ENCODE data around the gene RHBDD2. TPM values are rescaled to one million over a fixed set of nuclear protein-coding genes. Genes with fewer than 3 reads are reported as not detected.
"Not testable (repeated sequence)": the region's sequence is repeated elsewhere in the genome, so short reads cannot be mapped to it uniquely, and the experiment has no call there.

The RHBDD2 gene
- total RNA-seq, 2 donors from 2014 or later = 51.6 to 68.9 TPM

GRCh38 chr7:75880242-75880641, 1.4 kb downstream of the RHBDD2 start:
- 92 to 96% methylated on average over 4 of the region's 4 CpGs for WGBS, 2 experiments (ENCODE audit: insufficient coverage in 1 of 2, insufficient read length in 1 of 2)
- Mint-ChIP-seq H3K4me1 (peaks cover 32% of the 10 kb centered on the region), H3K27ac (no peak overlapping the region), H3K27me3 (ENCODE audit: insufficient read depth) (no peaks in the 10 kb centered on the region), H3K4me3 (peak overlapping the region; percentile 88), H3K36me3 (ENCODE audit: low read depth) (peaks cover 48% of the 10 kb centered on the region), H3K9me3 (no peaks in the 10 kb centered on the region)
- no peaks in the 10 kb centered on the region for H3K27me3 ChIP-seq (ENCODE audit: control insufficient read depth, insufficient read depth, low read length, poor library complexity, severe bottlenecking)
- no peak for TF ChIP-seq CTCF (conservative IDR thresholded peaks at IDR 0.05)
- H3K4me3 ChIP-seq (ENCODE audit: low read length) = peak overlapping the region; percentile 92
- H3K4me1 ChIP-seq (ENCODE audit: control insufficient read depth, insufficient read depth, low read length) = peaks cover 3% of the 10 kb centered on the region
- no peak for DNase-seq
- H3K9ac ChIP-seq (ENCODE audit: extremely low read depth, low read length, poor library complexity, severe bottlenecking) = peak overlapping the region; percentile 82
- H3K27ac ChIP-seq (ENCODE audit: low read depth, low read length) = no peak overlapping the region
- H3K36me3 ChIP-seq (ENCODE audit: control insufficient read depth, insufficient read depth, low read length) = peaks cover 47% of the 10 kb centered on the region
- H3K9me3 ChIP-seq (ENCODE audit: control insufficient read depth, low read length) = no peaks in the 10 kb centered on the region

DNA sequence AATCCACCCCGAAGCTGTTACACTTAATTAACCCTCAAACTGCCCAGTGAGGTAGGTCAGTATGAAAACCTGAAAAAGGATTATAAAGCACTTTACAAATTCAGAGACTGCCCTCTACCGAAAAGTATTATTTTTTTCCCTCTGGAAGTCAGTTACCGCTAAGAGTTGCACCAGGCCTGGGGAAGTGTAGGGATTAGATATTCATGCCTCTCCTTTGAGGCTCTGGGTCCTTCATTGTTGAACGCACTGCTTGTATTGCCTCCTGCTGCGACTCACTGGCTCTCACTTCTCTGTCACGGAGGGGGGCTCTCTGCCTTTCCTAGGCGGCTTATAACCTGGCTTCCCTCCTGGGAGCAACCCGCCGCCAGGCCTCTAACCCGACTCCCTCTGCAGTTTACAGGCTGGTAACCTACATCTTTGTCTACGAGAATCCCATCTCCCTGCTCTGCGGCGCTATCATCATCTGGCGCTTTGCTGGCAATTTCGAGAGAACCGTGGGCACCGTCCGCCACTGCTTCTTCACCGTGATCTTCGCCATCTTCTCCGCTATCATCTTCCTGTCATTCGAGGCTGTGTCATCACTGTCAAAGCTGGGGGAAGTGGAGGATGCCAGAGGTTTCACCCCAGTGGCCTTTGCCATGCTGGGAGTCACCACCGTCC, 2.7 kb downstream of the RHBDD2 start:
- peak overlapping the region; percentile 10 for H3K27ac ChIP-seq (ENCODE audit: low read depth, low read length)
- WGBS, 2 experiments (ENCODE audit: insufficient coverage in 1 of 2, insufficient read length in 1 of 2) = 65 to 71% methylated on average over 23 of the region's 23 CpGs
- no peaks in the 10 kb centered on the region for H3K27me3 ChIP-seq (ENCODE audit: control insufficient read depth, insufficient read depth, low read length, poor library complexity, severe bottlenecking)
- H3K9me3 ChIP-seq (ENCODE audit: control insufficient read depth, low read length) = no peaks in the 10 kb centered on the region
- no peaks in the 10 kb centered on the region for H3K9me3 Mint-ChIP-seq
- H3K9ac ChIP-seq (ENCODE audit: extremely low read depth, low read length, poor library complexity, severe bottlenecking) = no peak overlapping the region
- TF ChIP-seq CTCF (conservative IDR thresholded peaks at IDR 0.05) = peak; percentile 33
- no peak overlapping the region for H3K4me3 ChIP-seq (ENCODE audit: low read length)
- peak overlapping the region; percentile 30 for H3K27ac Mint-ChIP-seq
- H3K4me1 Mint-ChIP-seq = peaks cover 27% of the 10 kb centered on the region
- H3K36me3 Mint-ChIP-seq (ENCODE audit: low read depth) = peaks cover 60% of the 10 kb centered on the region
- H3K4me3 Mint-ChIP-seq = peak overlapping the region; percentile 31
- H3K27me3 Mint-ChIP-seq (ENCODE audit: insufficient read depth) = no peaks in the 10 kb centered on the region
- peak; percentile 88 for DNase-seq
- peaks cover 60% of the 10 kb centered on the region for H3K36me3 ChIP-seq (ENCODE audit: control insufficient read depth, insufficient read depth, low read length)
- H3K4me1 ChIP-seq (ENCODE audit: control insufficient read depth, insufficient read depth, low read length) = peaks cover 3% of the 10 kb centered on the region

- H3K4me3 Mint-ChIP-seq; H3K4me1 ChIP-seq (ENCODE audit: control insufficient read depth, insufficient read depth, low read length); H3K9me3 ChIP-seq (ENCODE audit: control insufficient read depth, low read length); DNase-seq; H3K9me3 Mint-ChIP-seq; H3K27ac Mint-ChIP-seq; H3K4me3 ChIP-seq (ENCODE audit: low read length); H3K9ac ChIP-seq (ENCODE audit: extremely low read depth, low read length, poor library complexity, severe bottlenecking); H3K27me3 ChIP-seq (ENCODE audit: control insufficient read depth, insufficient read depth, low read length, poor library complexity, severe bottlenecking); H3K27me3 Mint-ChIP-seq (ENCODE audit: insufficient read depth); H3K27ac ChIP-seq (ENCODE audit: low read depth, low read length): not testable (repeated sequence)
- 94 to 99% methylated on average over 12 to 13 of the region's 13 CpGs for WGBS, 2 experiments (ENCODE audit: insufficient coverage in 1 of 2, insufficient read length in 1 of 2)
- peaks cover 22% of the 10 kb centered on the region for H3K4me1 Mint-ChIP-seq
- H3K36me3 Mint-ChIP-seq (ENCODE audit: low read depth) = peaks cover 72% of the 10 kb centered on the region
- H3K36me3 ChIP-seq (ENCODE audit: control insufficient read depth, insufficient read depth, low read length) = peaks cover 64% of the 10 kb centered on the region
These were observed 4.5 kb downstream of the RHBDD2 start for GRCh38 chr7:75883265-75883824.
